Naive thymus-derived CD8-positive, alpha-beta T cell (primary cell): ENCODE measurements around the gene PSMB2. TPM values are rescaled to one million over a fixed set of nuclear protein-coding genes. Genes with fewer than 3 reads are reported as not detected.

Source experiments
- ATAC-seq, 2 donors: fragments of 150-1000 bp; cut with Tn5 transposase in 1 of 2; sonication (Bioruptor Pico), chemical (Tn5 transposase) in 1 of 2; 1 replicate in 1 of 2; 2 replicates in 1 of 2; pipeline ENCODE4 v1.10.0; 2021; ENCODE audit warnings: mild to moderate bottlenecking in 2 of 2, moderate library complexity in 2 of 2
- POLR2A ChIA-PET: fragments of 350-600 bp; sonication (Branson Sonifier 250); formaldehyde crosslinking; loops from one replicate; lab custom pipeline; 2021; ENCODE audit warnings: antibody characterized with exemption; lab: Charles Lee
- DNase-seq, 10 donors: peaks; one replicate each; pipeline versions ENCODE4 v3.0.0 to v3.0.0-alpha.2; 2020 to 2022
- H3K27ac Mint-ChIP-seq, 10 donors: one replicate each; pipeline ENCODE4 v1.8.0; 2020 to 2022; ENCODE audit warnings: mild to moderate bottlenecking in 10 of 10, mixed read lengths in 10 of 10, moderate library complexity in 4 of 10, inconsistent platforms in 1 of 10
- H3K27me3 Mint-ChIP-seq, 5 donors: one replicate each; pipeline ENCODE4 v1.8.0; 2021 to 2022; ENCODE audit warnings: mixed read lengths in 5 of 5
- H3K36me3 Mint-ChIP-seq, 3 donors: one replicate each; pipeline ENCODE4 v1.8.0; 2020 to 2022; ENCODE audit warnings: mixed read lengths in 3 of 3, mild to moderate bottlenecking in 2 of 3, inconsistent platforms in 1 of 3
- H3K4me1 Mint-ChIP-seq, 4 donors: one replicate each; pipeline ENCODE4 v1.8.0; 2021 to 2022; ENCODE audit warnings: mixed read lengths in 4 of 4
- H3K4me3 Mint-ChIP-seq, 10 donors: one replicate each; pipeline ENCODE4 v1.8.0; 2020 to 2022; ENCODE audit warnings: mild to moderate bottlenecking in 10 of 10, mixed read lengths in 10 of 10, moderate library complexity in 6 of 10, inconsistent platforms in 1 of 10
- H3K9me3 Mint-ChIP-seq, 9 donors: one replicate each; pipeline ENCODE4 v1.8.0; 2020 to 2022; ENCODE audit warnings: mixed read lengths in 9 of 9, mild to moderate bottlenecking in 3 of 9, inconsistent platforms in 1 of 9, moderate library complexity in 1 of 9
- polyA plus RNA-seq, 3 donors: library from polyadenylated mRNA; unstranded; fragments of 300-500 nt; fragmentation: Illumina TruSeq; gene quantifications; one replicate each; pipeline ENCODE4 v1.2.3, GENCODE V29; 2021
- total RNA-seq, 8 experiments: library from RNA in 2 of 8; stranded (reverse) in 2 of 8; gene quantifications; one replicate each; pipeline ENCODE4 v1.2.3 and lab custom pipeline; 2021 to 2026

The PSMB2 gene
- total and polyA plus RNA-seq, 5 experiments from 2014 or later, result 26.1 to 72.5 (median 60.3) TPM

DNA sequence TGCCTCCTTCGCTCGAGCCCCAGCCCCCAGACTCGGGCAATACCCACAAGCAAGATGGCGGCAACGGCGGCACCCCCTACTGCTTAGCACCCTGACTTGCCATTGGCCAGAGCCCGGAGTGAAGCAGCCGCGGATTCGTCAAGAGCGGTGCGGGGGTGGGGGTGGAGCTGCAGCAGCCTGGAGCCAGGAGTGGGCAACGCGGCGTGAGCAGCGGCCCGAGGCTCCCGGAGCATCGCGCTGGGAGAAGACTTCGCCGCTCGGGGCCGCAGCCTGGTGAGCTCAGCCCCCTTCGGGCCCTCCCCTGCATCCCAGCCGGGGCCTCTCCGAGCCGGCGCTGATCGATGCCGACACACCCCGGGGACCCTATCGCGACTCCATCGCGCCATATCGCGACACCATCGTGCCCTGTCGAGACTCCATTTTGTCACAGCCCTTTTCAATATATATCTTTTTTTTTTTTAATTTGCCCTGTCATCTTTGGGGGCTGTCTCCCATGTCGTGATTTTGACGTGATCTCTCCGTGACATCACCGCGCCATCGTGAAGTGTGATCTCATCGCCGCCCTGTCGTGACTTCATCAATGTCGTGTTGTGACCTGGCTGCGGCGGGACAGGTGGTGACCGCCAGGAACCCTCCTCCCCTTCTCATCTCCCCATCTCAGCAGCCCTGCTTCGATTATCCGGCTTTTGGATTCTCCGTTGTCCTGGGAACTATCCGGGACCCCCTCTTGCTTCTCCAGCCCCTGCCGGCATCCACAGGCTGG, 83.5 kb downstream of the PSMB2 start, which contains the start of gene NCDN:
Gene NCDN (plus strand): TSS at position 189 of the 763 bp plus-strand sequence. CDS start 392 bp downstream, at position 581.
- peaks cover 35 to 62% (median 56%) of the 10 kb centered on the region in 4 donors for H3K4me1 Mint-ChIP-seq
- peak; percentile 89 to 97 (median 94) for DNase-seq
- peak within 1 kb of the TSS; percentile 89 to 99 (median 97) for H3K27ac Mint-ChIP-seq
- H3K4me3 Mint-ChIP-seq, result peak within 1 kb of the TSS; percentile 91 to 99 (median 96)
- H3K36me3 Mint-ChIP-seq, result peaks cover 0 to 18% (median 6%) of the 10 kb centered on the region in 3 donors
- peak; percentile 89 to 91 for ATAC-seq
- H3K27me3 Mint-ChIP-seq, result no peaks in the 10 kb centered on the region
- no peaks in the 10 kb centered on the region for H3K9me3 Mint-ChIP-seq
- POLR2A ChIA-PET, result interaction anchor here (0.6 to 3.6 kb wide), 17 partner anchors 8 to 478 kb away, joined by 3 to 22 read pairs (median 4); partner anchors contain the start of genes CLSPN, SFPQ and ZMYM1

DNA sequence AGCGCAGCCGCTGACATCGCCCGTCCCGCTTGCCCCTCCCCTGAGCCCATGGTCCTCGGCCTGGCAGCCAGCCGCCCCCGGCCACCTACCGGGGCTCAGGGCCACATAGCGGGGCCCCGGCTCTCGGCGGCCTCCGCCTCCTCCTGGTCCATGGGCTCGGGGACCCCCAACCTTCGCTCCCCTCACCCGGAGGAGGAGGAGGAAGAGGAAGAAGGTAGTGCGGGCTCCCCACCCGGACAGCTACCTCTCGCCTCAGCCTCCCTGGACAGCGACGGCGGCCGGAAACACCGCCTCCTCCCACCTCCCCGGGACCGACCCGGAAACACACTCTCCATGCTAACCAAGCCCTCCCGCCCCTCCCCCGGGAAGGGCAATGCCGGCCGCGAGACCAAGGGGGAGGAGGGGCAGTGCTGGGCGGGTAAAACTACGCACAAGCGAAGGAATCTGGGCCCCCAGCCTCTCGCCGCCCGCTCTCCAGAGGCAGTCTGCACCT, 84.2 kb downstream of the PSMB2 start, which contains the start of gene KIAA0319L:
Gene KIAA0319L (minus strand): TSS at position 286 of the 493 bp plus-strand sequence. CDS start 2,912 bp downstream, outside the sequence.
- peaks cover 35 to 63% (median 56%) of the 10 kb centered on the region in 4 donors for H3K4me1 Mint-ChIP-seq
- H3K4me3 Mint-ChIP-seq, result peak within 1 kb of the TSS; percentile 91 to 99 (median 96)
- H3K9me3 Mint-ChIP-seq, result no peaks in the 10 kb centered on the region
- POLR2A ChIA-PET, result interaction anchor here (0.6 to 3.6 kb wide), 17 partner anchors 11 to 478 kb away, joined by 3 to 22 read pairs (median 4); partner anchors contain the start of genes CLSPN, SFPQ and ZMYM1
- peak within 1 kb of the TSS; percentile 89 to 99 (median 97) for H3K27ac Mint-ChIP-seq
- peak in 1 of 10 donors; percentile 69 for DNase-seq
- peak; percentile 63 to 67 for ATAC-seq
- no peaks in the 10 kb centered on the region for H3K27me3 Mint-ChIP-seq
- peaks cover 0 to 21% (median 11%) of the 10 kb centered on the region in 3 donors for H3K36me3 Mint-ChIP-seq

DNA sequence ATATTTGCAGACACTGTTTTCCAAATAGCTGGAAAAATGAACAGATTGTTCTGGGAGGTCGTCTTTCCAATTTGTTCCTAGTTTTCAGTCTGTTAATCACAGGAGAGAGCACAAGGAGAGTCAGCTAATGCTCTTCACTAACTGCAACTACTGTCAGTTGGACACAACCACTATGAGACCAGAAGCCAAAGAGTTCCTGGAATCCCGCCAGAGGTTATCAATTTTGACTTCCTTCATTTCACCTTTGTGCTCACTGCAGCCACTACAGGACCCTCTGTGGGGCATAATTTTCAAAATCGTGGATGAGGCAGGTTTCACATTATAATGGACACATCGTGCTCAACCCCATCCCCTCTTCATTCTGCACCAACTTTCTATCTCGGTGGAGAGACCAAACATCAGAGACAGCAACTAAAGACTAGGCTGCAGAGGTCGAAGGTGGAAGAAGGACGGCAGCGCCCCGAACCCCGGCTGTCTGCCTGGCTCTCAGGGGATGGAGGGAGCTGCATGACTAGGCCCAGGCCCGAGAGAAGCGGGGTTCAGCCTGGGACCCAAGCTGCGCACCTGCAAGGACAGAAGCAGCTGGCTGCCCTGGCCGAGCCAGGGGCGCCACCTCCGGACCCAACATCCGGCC, 84.7 kb downstream of the PSMB2 start:
- peaks cover 36 to 67% (median 59%) of the 10 kb centered on the region in 4 donors for H3K4me1 Mint-ChIP-seq
- H3K36me3 Mint-ChIP-seq, result peaks cover 0 to 27% (median 12%) of the 10 kb centered on the region in 3 donors
- peak; percentile 1 for ATAC-seq
- no peaks in the 10 kb centered on the region for H3K27me3 Mint-ChIP-seq
- peak overlapping the region; percentile 88 to 99 (median 95) for H3K4me3 Mint-ChIP-seq
- DNase-seq, result no peak
- H3K9me3 Mint-ChIP-seq, result no peaks in the 10 kb centered on the region
- POLR2A ChIA-PET, result interaction anchor here (0.8 to 3.6 kb wide), 11 partner anchors 16 to 893 kb away, joined by 3 to 22 read pairs (median 6); partner anchors contain the start of genes CLSPN, OSCP1 and SFPQ
- peak overlapping the region; percentile 61 to 99 (median 90) for H3K27ac Mint-ChIP-seq

DNA sequence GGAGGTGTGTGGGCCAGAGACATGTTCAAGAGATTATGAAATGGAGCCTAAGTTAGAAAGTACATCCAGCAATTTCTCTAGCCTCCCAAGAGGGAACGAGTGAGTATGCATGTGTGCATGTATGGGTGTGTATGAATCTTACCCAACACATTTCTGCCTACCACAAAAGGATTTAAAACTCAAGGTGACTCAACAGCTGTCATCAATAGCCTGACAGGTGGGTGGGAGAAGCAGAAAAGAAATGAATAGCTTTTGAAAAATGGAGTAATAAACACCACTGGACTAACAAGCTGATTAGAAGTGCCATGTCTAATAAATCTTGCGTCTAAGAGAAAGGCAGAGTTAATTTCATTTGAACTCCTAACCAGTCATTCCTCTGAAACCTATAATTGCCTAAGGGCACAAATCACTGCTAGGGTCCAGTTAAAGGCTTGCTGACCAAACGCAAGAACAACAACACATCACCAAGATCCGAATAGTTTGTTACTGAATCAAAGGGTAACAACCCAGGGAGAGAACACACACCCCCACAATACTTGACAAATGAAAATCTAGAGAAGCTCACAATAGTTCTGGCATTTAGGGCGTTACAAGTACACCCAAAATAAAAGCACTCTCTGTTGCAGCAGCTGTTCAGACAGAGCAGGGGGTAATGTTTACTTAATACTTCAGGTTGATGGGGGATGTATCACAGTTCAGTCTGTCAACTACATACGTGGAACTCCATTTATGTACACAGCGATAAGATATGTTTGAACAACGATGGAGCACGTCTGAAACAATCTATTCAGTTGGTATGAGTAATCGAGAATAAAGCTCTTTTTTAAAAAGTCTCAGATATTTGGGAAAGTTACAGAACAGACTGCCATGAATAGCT, 85.5 kb downstream of the PSMB2 start:
- Mint-ChIP-seq H3K4me3 (peak overlapping the region; percentile 88 to 99 (median 95)), H3K27me3 (no peaks in the 10 kb centered on the region), H3K36me3 (peaks cover 0 to 33% (median 12%) of the 10 kb centered on the region in 3 donors), H3K9me3 (no peaks in the 10 kb centered on the region), H3K27ac (peak overlapping the region; percentile 13 to 99 (median 88)), H3K4me1 (peaks cover 30 to 63% (median 56%) of the 10 kb centered on the region in 4 donors)
- ATAC-seq, result no peak
- POLR2A ChIA-PET, result interaction anchor here (0.8 to 3.6 kb wide), 5 partner anchors 15 to 894 kb away, joined by 3 to 22 read pairs (median 8); partner anchors contain the start of genes OSCP1 and SFPQ
- no peak for DNase-seq

DNA sequence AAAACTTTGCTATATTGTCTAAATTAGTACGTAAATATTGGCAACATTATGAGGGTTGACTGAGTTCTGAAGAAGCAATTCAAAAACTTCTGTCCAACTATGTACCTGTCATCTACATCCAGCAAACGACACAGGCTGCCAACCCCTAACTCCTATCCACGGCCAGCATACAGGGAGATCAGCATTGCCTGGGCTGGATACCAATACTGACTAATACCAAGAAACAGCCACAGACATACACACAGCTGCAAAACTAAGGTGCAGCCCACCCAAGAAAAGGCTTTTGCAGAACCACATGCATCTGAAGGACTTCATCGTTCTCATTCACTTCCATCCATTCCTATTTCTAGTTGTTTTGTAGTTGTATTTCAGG, 86.1 kb downstream of the PSMB2 start:
- H3K36me3 Mint-ChIP-seq, result peaks cover 0 to 37% (median 12%) of the 10 kb centered on the region in 3 donors
- DNase-seq (no peak), ATAC-seq (no peak)
- peak overlapping the region in 6 of 10 donors; percentile 13 to 89 (median 34) for H3K27ac Mint-ChIP-seq
- peak overlapping the region; percentile 16 to 99 (median 95) for H3K4me3 Mint-ChIP-seq
- POLR2A ChIA-PET, result no interaction called here
- peaks cover 30 to 64% (median 56%) of the 10 kb centered on the region in 4 donors for H3K4me1 Mint-ChIP-seq
- no peaks in the 10 kb centered on the region for H3K27me3 Mint-ChIP-seq
- no peaks in the 10 kb centered on the region for H3K9me3 Mint-ChIP-seq

DNA sequence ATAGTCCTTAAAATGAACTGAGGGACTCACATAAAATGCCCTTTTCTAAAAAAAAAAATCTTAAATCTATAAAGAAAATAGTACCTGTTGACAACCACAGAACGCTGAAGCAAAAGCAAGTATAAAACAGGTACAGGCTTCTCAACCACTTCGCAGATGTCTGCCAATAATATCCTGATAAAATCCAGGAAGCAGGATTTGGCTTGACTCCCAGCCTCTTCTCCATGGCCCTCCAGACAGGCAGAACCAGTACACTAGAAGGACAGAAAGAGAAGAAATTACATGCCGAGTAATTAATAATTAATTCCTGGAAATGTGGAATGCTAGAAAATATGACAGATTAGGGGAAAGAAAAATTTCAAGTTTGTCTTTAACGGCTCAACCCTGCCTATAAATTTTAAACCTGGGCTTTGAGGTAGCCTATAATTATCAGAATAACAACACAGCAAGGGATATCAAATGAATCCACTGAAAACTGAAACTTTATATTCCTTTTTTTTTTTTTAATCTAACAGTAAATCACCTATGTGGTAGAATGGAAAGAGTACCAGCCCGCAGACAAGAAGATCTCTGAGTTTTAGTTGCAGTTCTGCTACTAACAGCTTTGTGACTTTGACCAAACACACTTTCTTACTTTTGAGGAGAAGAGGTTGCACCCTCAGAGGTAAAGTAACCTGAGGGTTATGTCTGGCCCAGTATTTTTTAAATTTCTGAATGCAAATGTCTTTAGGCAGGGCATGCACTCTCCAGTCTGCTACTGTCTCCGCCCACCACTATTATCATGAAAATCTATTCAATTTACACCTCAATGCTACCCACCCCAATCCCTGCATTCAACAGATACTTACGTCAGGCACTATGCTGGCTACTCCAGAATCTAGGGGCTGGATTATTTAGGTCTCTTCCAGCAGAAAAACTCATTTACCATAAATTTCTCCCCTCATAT, 86.8 kb downstream of the PSMB2 start:
- no peak for ATAC-seq
- H3K9me3 Mint-ChIP-seq, result no peaks in the 10 kb centered on the region
- POLR2A ChIA-PET, result no interaction called here
- peaks cover 27 to 63% (median 54%) of the 10 kb centered on the region in 4 donors for H3K4me1 Mint-ChIP-seq
- H3K36me3 Mint-ChIP-seq, result peaks cover 0 to 44% (median 12%) of the 10 kb centered on the region in 3 donors
- peak overlapping the region in 5 of 10 donors; percentile 8 to 99 (median 96) for H3K4me3 Mint-ChIP-seq
- peak overlapping the region in 3 of 10 donors; percentile 44 to 55 (median 53) for H3K27ac Mint-ChIP-seq
- no peak for DNase-seq
- no peaks in the 10 kb centered on the region for H3K27me3 Mint-ChIP-seq

DNA sequence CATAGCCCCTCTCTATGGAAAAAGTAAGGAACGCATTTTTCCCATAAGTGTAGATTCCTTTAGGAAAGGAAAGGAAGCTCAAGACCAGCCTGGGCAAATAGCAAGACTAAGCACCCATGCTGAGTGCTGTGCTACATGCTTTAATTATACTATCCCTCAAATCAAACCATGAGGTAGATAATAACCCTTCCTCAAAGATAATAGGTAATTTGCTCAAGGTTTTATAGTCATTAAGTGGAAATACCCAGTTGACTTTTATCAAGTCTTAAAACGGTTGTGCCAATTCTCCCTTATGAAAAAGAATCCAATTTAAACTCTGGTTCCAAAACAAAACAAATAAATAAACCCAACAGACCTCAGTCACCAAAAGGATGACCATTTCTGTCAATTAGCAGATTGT, 87.5 kb downstream of the PSMB2 start:
- Mint-ChIP-seq H3K4me1 (peaks cover 25 to 58% (median 51%) of the 10 kb centered on the region in 4 donors), H3K36me3 (peaks cover 0 to 50% (median 12%) of the 10 kb centered on the region in 3 donors), H3K9me3 (no peaks in the 10 kb centered on the region), H3K27ac (peak overlapping the region in 2 of 10 donors; percentile 39 to 53), H3K4me3 (no peak overlapping the region), H3K27me3 (no peaks in the 10 kb centered on the region)
- DNase-seq, result no peak
- no peak for ATAC-seq
- POLR2A ChIA-PET, result no interaction called here

Other genes with a start within 250 kb of the PSMB2 start
- 10 to 100 TPM; 70.9 to 71.1 TPM for gene KIAA0319L, start 84.1 kb downstream of the PSMB2 start, total RNA-seq
- gene KIAA0319L, start 84.1 kb downstream of the PSMB2 start, polyA plus RNA-seq, result 10 to 100 TPM; 16.0 to 25.2 (median 21.9) TPM
- gene NCDN, start 83.7 kb downstream of the PSMB2 start, total RNA-seq, result 10 to 100 TPM; 25.0 to 25.6 TPM
- gene NCDN, start 83.7 kb downstream of the PSMB2 start, polyA plus RNA-seq, result 10 to 100 TPM; 11.7 to 18.1 (median 16.6) TPM
- 1 to 10 TPM; 2.6 to 3.2 TPM for gene TFAP2E, start 68.2 kb downstream of the PSMB2 start, total RNA-seq
- under 1 TPM; 0.20 to 0.59 (median 0.40) TPM for gene TFAP2E, start 68.2 kb downstream of the PSMB2 start, polyA plus RNA-seq
- 1 to 10 TPM; 4.6 to 4.7 TPM for gene C1orf216, start 77.4 kb upstream of the PSMB2 start, total RNA-seq
- 1 to 10 TPM; 3.8 to 8.1 (median 6.0) TPM for gene C1orf216, start 77.4 kb upstream of the PSMB2 start, polyA plus RNA-seq
- under 1 TPM; 0.16 to 0.49 TPM for gene CLSPN, start 128.5 kb upstream of the PSMB2 start, total RNA-seq
- gene CLSPN, start 128.5 kb upstream of the PSMB2 start, polyA plus RNA-seq, result under 1 TPM in 2 of 3 donors, not detected in 1; 0.05 TPM
- gene AGO4, start 166.5 kb upstream of the PSMB2 start, total RNA-seq, result 10 to 100 TPM; 12.1 to 12.8 TPM
- gene AGO4, start 166.5 kb upstream of the PSMB2 start, polyA plus RNA-seq, result 1 to 10 TPM; 2.2 to 5.9 (median 2.7) TPM
- 10 to 100 TPM; 27.7 to 28.3 TPM for gene AGO1, start 241.7 kb upstream of the PSMB2 start, total RNA-seq
- gene AGO1, start 241.7 kb upstream of the PSMB2 start, polyA plus RNA-seq, result 1 to 10 TPM; 6.1 to 9.9 (median 7.9) TPM